Esophagus muscularis mucosa (tissue), 4 donors: ENCODE measurements around the gene SMTNL1. TPM values are rescaled to one million over a fixed set of nuclear protein-coding genes. Genes with fewer than 3 reads are reported as not detected.

Source experiments
- DNase-seq: peaks from one replicate; pipeline ENCODE4 v3.0.0-alpha.2; 2017; ENCODE audit errors: extremely low spot score
- H3K27ac ChIP-seq, 4 donors: fragments of 200-600 bp; sonication (generic); replicated peaks in 1 of 4; 1 replicate in 3 of 4; 2 replicates in 1 of 4; pipeline ENCODE4 v1.5.1; 2016 to 2019; ENCODE audit warnings: mild to moderate bottlenecking in 1 of 4
- H3K27me3 ChIP-seq, 4 donors: fragments of 200-600 bp; sonication (generic); one replicate each; pipeline versions ENCODE4 v1.5.1 to v1.6.0; 2016 to 2019
- H3K36me3 ChIP-seq, 4 donors: fragments of 200-600 bp; sonication (generic); one replicate each; pipeline ENCODE4 v1.5.1; 2016 to 2019
- H3K4me1 ChIP-seq, 4 donors: fragments of 200-600 bp; sonication (generic); one replicate each; pipeline ENCODE4 v1.5.1; 2016 to 2019
- H3K4me3 ChIP-seq, 4 donors: fragments of 200-600 bp; sonication (generic); 1 replicate in 2 of 4; 2 replicates in 2 of 4; pipeline ENCODE4 v1.5.1; 2016 to 2019; ENCODE audit warnings: mild to moderate bottlenecking in 4 of 4, moderate library complexity in 1 of 4
- H3K9me3 ChIP-seq, 4 donors: fragments of 200-600 bp; sonication (generic); 1 replicate in 3 of 4; 2 replicates in 1 of 4; pipeline ENCODE4 v1.5.1; 2016 to 2019
- CTCF ChIP-seq, 3 experiments: fragments of 200-600 bp in 2 of 3; fragments of 450-650 bp in 1 of 3; sonication (generic) in 2 of 3; IDR thresholded peaks; one replicate each; pipeline ENCODE4 v1.5.1; 2017 to 2019; ENCODE audit warnings: antibody characterized with exemption in 3 of 3, mild to moderate bottlenecking in 2 of 3, moderate library complexity in 1 of 3
- EP300 ChIP-seq: sonication (generic); formaldehyde crosslinking; IDR thresholded peaks from one replicate; pipeline ENCODE4 v1.6.1; 2017; ENCODE audit warnings: antibody characterized with exemption
- POLR2A ChIP-seq: fragments of 450-650 bp; IDR thresholded peaks from one replicate; pipeline ENCODE4 v1.6.1; 2017; ENCODE audit warnings: antibody characterized with exemption, moderate library complexity, mild to moderate bottlenecking, low read depth
- POLR2AphosphoS5 ChIP-seq, 2 donors: sonication (generic); formaldehyde crosslinking; IDR thresholded peaks; one replicate each; pipeline ENCODE4 v1.6.1; 2017; ENCODE audit warnings: antibody characterized with exemption in 2 of 2
- WGBS: methylation state at CpG from one replicate; pipeline ENCODE4 v1.1.5; 2018; 5-methylcytosine and 5-hydroxymethylcytosine counted together
- intact Hi-C: fragments of 100-400 bp; cut with DNase I; formaldehyde crosslinking; loops from one replicate; pipeline ENCODE4 v1.15.1; 2023
- total RNA-seq, 4 donors: library from RNA; depleted of rRNA; stranded (reverse); fragments of >200 nt; gene quantifications; one replicate each; pipeline versions ENCODE4 v1.1.0 to v1.2.1, GENCODE V29; 2016

The SMTNL1 gene
- total RNA-seq, 4 donors from 2014 or later: not detected

- Histone ChIP-seq H3K9me3 (no peaks in the 10 kb centered on the region), H3K4me1 (peaks cover 30 to 39% (median 32%) of the 10 kb centered on the region in 4 donors), H3K27ac (peak overlapping the region in 3 of 4 donors; percentile 14 to 87 (median 78)), H3K4me3 (no peak overlapping the region), H3K36me3 (peaks cover 0 to 55% (median 4%) of the 10 kb centered on the region in 4 donors), H3K27me3 (no peaks in the 10 kb centered on the region)
- no peak for DNase-seq
- TF ChIP-seq POLR2AphosphoS5 (IDR thresholded peaks at IDR 0.05) (no peak), EP300 (no peak), CTCF (IDR thresholded peaks at IDR 0.05) (no peak), POLR2A (no peak)
- 89% methylated on average over 3 of the region's 3 CpGs for WGBS
- intact Hi-C loops: no loop called here
These were observed 35.0 kb upstream of the SMTNL1 start for GRCh38 chr11:57502376-57502775.

- H3K4me1 ChIP-seq: peaks cover 30 to 39% (median 32%) of the 10 kb centered on the region in 4 donors
- H3K9me3 ChIP-seq: no peaks in the 10 kb centered on the region
- no peak for TF ChIP-seq POLR2A
- no peak for TF ChIP-seq POLR2AphosphoS5 (IDR thresholded peaks at IDR 0.05)
- TF ChIP-seq CTCF (IDR thresholded peaks at IDR 0.05): no peak
- no peak for TF ChIP-seq EP300
- H3K36me3 ChIP-seq: peaks cover 0 to 55% (median 2%) of the 10 kb centered on the region in 4 donors
- intact Hi-C loops: no loop called here
- no peak overlapping the region for H3K27ac ChIP-seq
- H3K27me3 ChIP-seq: no peaks in the 10 kb centered on the region
- DNase-seq: no peak
- no peak overlapping the region for H3K4me3 ChIP-seq
These were observed 34.5 kb upstream of the SMTNL1 start for GRCh38 chr11:57502870-57503269.

GRCh38 chr11:57504511-57504910 lies 32.9 kb upstream of the SMTNL1 start:
- WGBS: 84% methylated on average over 4 of the region's 4 CpGs
- Histone ChIP-seq H3K27ac (no peak overlapping the region), H3K9me3 (no peaks in the 10 kb centered on the region), H3K27me3 (no peaks in the 10 kb centered on the region), H3K4me3 (no peak overlapping the region), H3K4me1 (peaks cover 19 to 26% (median 20%) of the 10 kb centered on the region in 4 donors), H3K36me3 (peaks cover 0 to 59% (median 4%) of the 10 kb centered on the region in 4 donors)
- no peak for TF ChIP-seq POLR2A
- intact Hi-C loops: no loop called here
- DNase-seq: no peak

- no peak overlapping the region for H3K27ac ChIP-seq
- no peaks in the 10 kb centered on the region for H3K27me3 ChIP-seq
- 100% methylated on average over 1 of the region's 1 CpG for WGBS
These were observed 30.9 kb upstream of the SMTNL1 start for GRCh38 chr11:57506522-57506921.

More at GRCh38 chr11:57506522-57506921, 30.9 kb upstream of the SMTNL1 start:
- Histone ChIP-seq H3K4me3 (no peak overlapping the region), H3K4me1 (peaks cover under 1 to 6% (median 5%) of the 10 kb centered on the region in 4 donors), H3K9me3 (no peaks in the 10 kb centered on the region), H3K36me3 (peaks cover 0 to 49% (median 6%) of the 10 kb centered on the region in 4 donors)
- no peak for DNase-seq
- TF ChIP-seq CTCF (IDR thresholded peaks at IDR 0.05) (no peak), POLR2A (no peak), EP300 (no peak), POLR2AphosphoS5 (IDR thresholded peaks at IDR 0.05) (no peak)
- intact Hi-C loops: no loop called here
